Colonic mucosa (tissue), 4 donors: ENCODE measurements around the gene FERMT3. TPM values are rescaled to one million over a fixed set of nuclear protein-coding genes. Genes with fewer than 3 reads are reported as not detected.

Source experiments
- DNase-seq: peaks from one replicate; pipeline ENCODE4 v3.0.0-alpha.2; 2020
- H3K27ac ChIP-seq: fragments of 200-600 bp; one replicate; pipeline ENCODE4 v1.8.0; 2021
- H3K27me3 ChIP-seq: fragments of 200-600 bp; one replicate; pipeline ENCODE4 v1.8.0; 2021
- H3K36me3 ChIP-seq: fragments of 200-600 bp; one replicate; pipeline ENCODE4 v1.8.0; 2021
- H3K4me1 ChIP-seq: fragments of 200-600 bp; one replicate; pipeline ENCODE4 v1.8.0; 2021; ENCODE audit warnings: mild to moderate bottlenecking
- H3K4me3 ChIP-seq: fragments of 200-600 bp; one replicate; pipeline ENCODE4 v1.8.0; 2021
- H3K9ac ChIP-seq, 2 donors: one replicate each; pipeline ENCODE4 v1.7.0; 2013; ENCODE audit warnings: control low read depth in 2 of 2, low read depth in 2 of 2, low read length in 2 of 2
- H3K9me3 ChIP-seq: fragments of 200-600 bp; one replicate; pipeline ENCODE4 v1.8.0; 2021
- intact Hi-C: fragments of 100-400 bp; cut with DNase I; formaldehyde crosslinking; loops from one replicate; pipeline ENCODE4 v1.14.1; 2022
- total RNA-seq, 2 donors: library from RNA; stranded (reverse); fragmentation: NEBNext Ultra II Directional in 1 of 2; extraction: Animal tissue kit (Norgen Biotek cat#: 25700) in 1 of 2; gene quantifications; one replicate each; pipeline ENCODE4 v1.2.1, GENCODE V29; 2021
- TF ChIP-seq, protein P1 (sequence below): fragments of 200-600 bp; IDR thresholded peaks from one replicate; pipeline ENCODE4 v1.8.0; 2022; ENCODE audit warnings: antibody characterized with exemption, mild to moderate bottlenecking
- donor health status: healthy.
- donor health status: DM: no; HTN: no; CAD: no.
- donor health status: DM: no; HTN: no; CAD: no.

The FERMT3 gene
- total RNA-seq, 2 donors from 2014 or later, result 10.9 to 16.6 TPM

DNA sequence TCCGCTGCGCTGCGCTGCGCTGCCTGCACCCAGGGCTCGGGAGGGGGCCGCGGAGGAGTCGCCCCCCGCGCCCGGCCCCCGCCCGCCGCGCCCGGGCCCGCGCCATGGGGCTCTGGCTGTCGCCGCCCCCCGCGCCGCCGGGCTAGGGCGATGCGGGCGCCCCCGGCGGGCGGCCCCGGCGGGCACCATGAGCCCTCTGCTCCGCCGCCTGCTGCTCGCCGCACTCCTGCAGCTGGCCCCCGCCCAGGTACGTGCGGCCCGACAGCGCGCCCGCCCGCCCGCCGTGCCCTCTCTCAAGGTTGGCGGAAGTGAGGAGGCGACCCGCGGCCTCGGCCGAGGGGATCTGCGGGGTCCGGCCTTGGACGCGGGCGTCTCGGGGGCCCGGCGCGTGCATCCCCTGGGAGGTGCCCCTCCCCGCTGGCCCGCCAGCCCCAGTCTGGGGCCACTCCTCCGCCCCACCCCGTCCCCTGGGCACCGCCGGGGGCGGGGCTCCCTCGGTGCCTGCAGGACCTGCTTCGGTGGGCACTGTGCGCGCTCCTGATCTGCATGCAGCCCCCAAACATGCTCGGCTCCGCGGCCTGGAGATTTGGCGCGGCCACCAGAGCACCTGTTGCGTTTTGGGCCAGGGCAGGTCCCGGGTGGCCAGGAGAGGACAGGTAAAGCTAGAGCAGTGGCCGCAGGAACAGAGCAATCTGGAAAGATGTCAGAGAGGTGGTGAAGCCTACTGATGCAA is 28.3 kb downstream of the FERMT3 start:
- TF ChIP-seq, protein P1, sequence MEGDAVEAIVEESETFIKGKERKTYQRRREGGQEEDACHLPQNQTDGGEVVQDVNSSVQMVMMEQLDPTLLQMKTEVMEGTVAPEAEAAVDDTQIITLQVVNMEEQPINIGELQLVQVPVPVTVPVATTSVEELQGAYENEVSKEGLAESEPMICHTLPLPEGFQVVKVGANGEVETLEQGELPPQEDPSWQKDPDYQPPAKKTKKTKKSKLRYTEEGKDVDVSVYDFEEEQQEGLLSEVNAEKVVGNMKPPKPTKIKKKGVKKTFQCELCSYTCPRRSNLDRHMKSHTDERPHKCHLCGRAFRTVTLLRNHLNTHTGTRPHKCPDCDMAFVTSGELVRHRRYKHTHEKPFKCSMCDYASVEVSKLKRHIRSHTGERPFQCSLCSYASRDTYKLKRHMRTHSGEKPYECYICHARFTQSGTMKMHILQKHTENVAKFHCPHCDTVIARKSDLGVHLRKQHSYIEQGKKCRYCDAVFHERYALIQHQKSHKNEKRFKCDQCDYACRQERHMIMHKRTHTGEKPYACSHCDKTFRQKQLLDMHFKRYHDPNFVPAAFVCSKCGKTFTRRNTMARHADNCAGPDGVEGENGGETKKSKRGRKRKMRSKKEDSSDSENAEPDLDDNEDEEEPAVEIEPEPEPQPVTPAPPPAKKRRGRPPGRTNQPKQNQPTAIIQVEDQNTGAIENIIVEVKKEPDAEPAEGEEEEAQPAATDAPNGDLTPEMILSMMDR, result no peak
- H3K4me1 ChIP-seq, result peaks cover 16% of the 10 kb centered on the region
- intact Hi-C loops, result no loop called here
- H3K36me3 ChIP-seq, result no peaks in the 10 kb centered on the region
- no peaks in the 10 kb centered on the region for H3K27me3 ChIP-seq
- no peaks in the 10 kb centered on the region for H3K9me3 ChIP-seq
- peak overlapping the region; percentile 68 for H3K4me3 ChIP-seq
- DNase-seq, result peak; percentile 78
- H3K9ac ChIP-seq, result peak overlapping the region; percentile 74 to 77
- peak overlapping the region; percentile 62 for H3K27ac ChIP-seq

DNA sequence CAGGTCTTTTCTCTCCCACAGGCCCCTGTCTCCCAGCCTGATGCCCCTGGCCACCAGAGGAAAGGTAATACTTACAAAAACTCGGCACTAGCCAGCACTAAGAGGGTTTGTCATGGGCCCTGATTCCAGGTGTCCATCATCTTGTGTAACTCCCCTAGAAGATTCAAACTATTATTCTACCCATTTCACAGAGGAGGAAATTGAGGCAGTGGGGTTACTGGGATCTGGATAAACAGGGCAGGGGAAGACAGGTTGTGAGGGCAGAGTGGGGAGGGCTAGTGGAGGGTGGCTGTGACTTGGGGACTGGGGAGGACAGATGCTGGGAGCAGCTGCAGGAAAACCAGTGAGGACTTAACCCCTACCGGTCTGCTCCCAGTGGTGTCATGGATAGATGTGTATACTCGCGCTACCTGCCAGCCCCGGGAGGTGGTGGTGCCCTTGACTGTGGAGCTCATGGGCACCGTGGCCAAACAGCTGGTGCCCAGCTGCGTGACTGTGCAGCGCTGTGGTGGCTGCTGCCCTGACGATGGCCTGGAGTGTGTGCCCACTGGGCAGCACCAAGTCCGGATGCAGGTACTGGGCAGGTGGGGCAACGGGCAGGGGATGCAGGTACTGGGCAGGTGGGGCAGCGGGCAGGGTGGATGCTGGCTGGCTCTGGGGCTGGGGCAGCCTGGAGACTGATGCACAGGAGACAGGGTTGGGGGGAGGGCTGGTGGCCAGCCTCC is 29.1 kb downstream of the FERMT3 start:
- peak overlapping the region; percentile 68 for H3K4me3 ChIP-seq
- DNase-seq, result no peak
- intact Hi-C loops, result no loop called here
- peak overlapping the region; percentile 62 for H3K27ac ChIP-seq
- TF ChIP-seq, protein P1, result no peak
- no peaks in the 10 kb centered on the region for H3K9me3 ChIP-seq
- H3K9ac ChIP-seq, result peak overlapping the region; percentile 74 to 77
- H3K27me3 ChIP-seq, result no peaks in the 10 kb centered on the region
- no peaks in the 10 kb centered on the region for H3K36me3 ChIP-seq
- H3K4me1 ChIP-seq, result peaks cover 22% of the 10 kb centered on the region

DNA sequence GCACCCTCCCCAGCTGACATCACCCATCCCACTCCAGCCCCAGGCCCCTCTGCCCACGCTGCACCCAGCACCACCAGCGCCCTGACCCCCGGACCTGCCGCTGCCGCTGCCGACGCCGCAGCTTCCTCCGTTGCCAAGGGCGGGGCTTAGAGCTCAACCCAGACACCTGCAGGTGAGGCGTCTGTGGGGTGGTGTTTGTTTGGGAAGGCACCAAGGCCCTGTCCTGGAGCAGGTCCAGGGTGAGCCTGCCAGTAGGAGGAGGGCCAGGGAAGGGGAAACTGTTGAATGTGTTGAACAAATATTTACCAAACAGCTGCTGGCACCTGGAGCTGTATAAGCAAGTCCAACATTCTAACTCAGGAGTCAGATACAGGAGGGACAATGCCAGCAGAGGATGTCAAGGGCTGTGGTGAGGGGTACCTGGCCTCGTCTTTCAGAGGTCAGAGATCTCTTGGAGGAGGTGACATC is 31.0 kb downstream of the FERMT3 start:
- H3K9ac ChIP-seq, result peak overlapping the region; percentile 8 to 91
- no peaks in the 10 kb centered on the region for H3K9me3 ChIP-seq
- peaks cover 23% of the 10 kb centered on the region for H3K4me1 ChIP-seq
- DNase-seq, result peak; percentile 95
- intact Hi-C loops, result no loop called here
- no peak overlapping the region for H3K4me3 ChIP-seq
- no peaks in the 10 kb centered on the region for H3K36me3 ChIP-seq
- peak overlapping the region; percentile 77 for H3K27ac ChIP-seq
- H3K27me3 ChIP-seq, result no peaks in the 10 kb centered on the region
- TF ChIP-seq, protein P1, result no peak

DNA sequence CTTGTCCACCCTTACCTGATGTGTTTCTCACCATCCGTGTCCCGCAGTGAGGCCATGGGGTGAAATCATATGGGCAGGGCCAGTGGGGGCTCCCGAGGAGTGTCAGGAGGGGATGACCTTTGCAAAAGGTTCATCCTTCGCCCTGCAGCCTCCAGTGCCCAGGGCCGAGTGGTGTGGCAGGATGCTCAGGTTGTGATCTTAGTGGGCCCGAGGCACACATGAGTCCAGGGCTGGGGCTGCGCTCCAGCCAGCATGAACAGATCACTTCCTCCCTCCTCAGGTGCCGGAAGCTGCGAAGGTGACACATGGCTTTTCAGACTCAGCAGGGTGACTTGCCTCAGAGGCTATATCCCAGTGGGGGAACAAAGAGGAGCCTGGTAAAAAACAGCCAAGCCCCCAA is 31.6 kb downstream of the FERMT3 start:
- TF ChIP-seq, protein P1, result no peak
- peaks cover 26% of the 10 kb centered on the region for H3K4me1 ChIP-seq
- H3K27ac ChIP-seq, result peak overlapping the region; percentile 77
- H3K9me3 ChIP-seq, result no peaks in the 10 kb centered on the region
- H3K36me3 ChIP-seq, result no peaks in the 10 kb centered on the region
- H3K27me3 ChIP-seq, result no peaks in the 10 kb centered on the region
- intact Hi-C loops, result no loop called here
- no peak for DNase-seq
- H3K9ac ChIP-seq, result peak overlapping the region; percentile 8 to 91
- no peak overlapping the region for H3K4me3 ChIP-seq

- Histone ChIP-seq H3K9ac (peak overlapping the region in 1 of 2 donors; percentile 91), H3K4me3 (no peak overlapping the region), H3K4me1 (peaks cover 26% of the 10 kb centered on the region), H3K9me3 (no peaks in the 10 kb centered on the region), H3K27me3 (no peaks in the 10 kb centered on the region), H3K36me3 (no peaks in the 10 kb centered on the region), H3K27ac (peak overlapping the region; percentile 98)
- intact Hi-C loops, result no loop called here
- TF ChIP-seq, protein P1, result no peak
- no peak for DNase-seq
Observed at GRCh38 chr11:64238999-64239398, 32.5 kb downstream of the FERMT3 start.
